Ectodermal cell (in vitro differentiated cells): ENCODE data around the gene CDH6.
A peak's percentile ranks its signal among the peaks of the same experiment; 100 is the strongest.

ENCODE experiments used
- H3K27ac ChIP-seq: 2 replicates; pipeline ENCODE4 v1.7.0; 2013; ENCODE audit warnings: mild to moderate bottlenecking, low read depth, low read length; ENCODE audit not compliant: insufficient read depth, poor library complexity, severe bottlenecking
- H3K27me3 ChIP-seq: 2 replicates; pipeline ENCODE4 v1.7.0; 2013; ENCODE audit warnings: mild to moderate bottlenecking, low read length; ENCODE audit not compliant: insufficient read depth, control insufficient read depth, poor library complexity, severe bottlenecking
- H3K36me3 ChIP-seq: one replicate; pipeline ENCODE4 v1.7.0; 2013; ENCODE audit warnings: low read length; ENCODE audit not compliant: control insufficient read depth, insufficient read depth
- H3K4me1 ChIP-seq: one replicate; pipeline ENCODE4 v1.7.0; 2013; ENCODE audit warnings: low read length; ENCODE audit not compliant: control insufficient read depth, insufficient read depth
- H3K4me3 ChIP-seq: 2 replicates; pipeline ENCODE4 v1.7.0; 2013; ENCODE audit warnings: low read depth, low read length, control low read depth; ENCODE audit not compliant: insufficient read depth
- H3K9me3 ChIP-seq: 2 replicates; pipeline ENCODE4 v1.7.0; 2013; ENCODE audit warnings: mild to moderate bottlenecking, low read length, moderate library complexity; ENCODE audit not compliant: control insufficient read depth
- WGBS, 2 experiments: methylation state at CpG; one replicate each; pipeline ENCODE4 v1.1.7; 2013; ENCODE audit warnings: missing lambda C conversion rate in 2 of 2; 5-methylcytosine and 5-hydroxymethylcytosine counted together

The CDH6 gene

GRCh38 chr5:31172881-31173280, 20.6 kb upstream of the CDH6 start:
- H3K9me3 ChIP-seq: no peaks in the 10 kb centered on the region

GRCh38 chr5:31173614-31174013, 19.9 kb upstream of the CDH6 start:
- Histone ChIP-seq H3K4me1 (no peaks in the 10 kb centered on the region), H3K36me3 (no peaks in the 10 kb centered on the region), H3K4me3 (no peak overlapping the region), H3K9me3 (no peaks in the 10 kb centered on the region), H3K27ac (no peak overlapping the region), H3K27me3 (no peaks in the 10 kb centered on the region)
- 86 to 94% methylated on average over 3 of the region's 3 CpGs for WGBS, 2 experiments

More at GRCh38 chr5:31172881-31173280, 20.6 kb upstream of the CDH6 start:
- no peaks in the 10 kb centered on the region for H3K36me3 ChIP-seq
- H3K4me3 ChIP-seq: no peak overlapping the region
- H3K27me3 ChIP-seq: no peaks in the 10 kb centered on the region
- H3K4me1 ChIP-seq: no peaks in the 10 kb centered on the region
- no peak overlapping the region for H3K27ac ChIP-seq

GRCh38 chr5:31181376-31181987, 12.0 kb upstream of the CDH6 start:
- H3K27me3 ChIP-seq: no peaks in the 10 kb centered on the region
- WGBS, 2 experiments: 94 to 95% methylated on average over 8 of the region's 8 CpGs
- no peak overlapping the region for H3K4me3 ChIP-seq

GRCh38 chr5:31182136-31182535, 11.3 kb upstream of the CDH6 start:
- Histone ChIP-seq H3K4me1 (no peaks in the 10 kb centered on the region), H3K4me3 (no peak overlapping the region), H3K27me3 (no peaks in the 10 kb centered on the region), H3K27ac (no peak overlapping the region), H3K36me3 (no peaks in the 10 kb centered on the region), H3K9me3 (no peaks in the 10 kb centered on the region)
- WGBS, 2 experiments: 95% methylated on average over 6 of the region's 6 CpGs

More at GRCh38 chr5:31181376-31181987, 12.0 kb upstream of the CDH6 start:
- Histone ChIP-seq H3K4me1 (no peaks in the 10 kb centered on the region), H3K36me3 (no peaks in the 10 kb centered on the region), H3K27ac (no peak overlapping the region), H3K9me3 (no peaks in the 10 kb centered on the region)

GRCh38 chr5:31185951-31186350, 7.5 kb upstream of the CDH6 start:
- Histone ChIP-seq H3K27me3 (no peaks in the 10 kb centered on the region), H3K9me3 (no peaks in the 10 kb centered on the region), H3K36me3 (no peaks in the 10 kb centered on the region), H3K4me1 (no peaks in the 10 kb centered on the region), H3K27ac (no peak overlapping the region), H3K4me3 (no peak overlapping the region)
- WGBS, 2 experiments: 96% methylated on average over 7 of the region's 7 CpGs

- no peaks in the 10 kb centered on the region for H3K36me3 ChIP-seq
- H3K27me3 ChIP-seq: no peaks in the 10 kb centered on the region
- H3K27ac ChIP-seq: no peak overlapping the region
- H3K4me3 ChIP-seq: no peak overlapping the region
- peaks cover under 1% of the 10 kb centered on the region for H3K4me1 ChIP-seq
- WGBS, 2 experiments: 40 to 42% methylated on average over 4 to 5 of the region's 5 CpGs
- no peaks in the 10 kb centered on the region for H3K9me3 ChIP-seq
Observed at GRCh38 chr5:31186672-31187267, 6.7 kb upstream of the CDH6 start.

GRCh38 chr5:31187591-31187990, 5.9 kb upstream of the CDH6 start:
- Histone ChIP-seq H3K36me3 (no peaks in the 10 kb centered on the region), H3K27me3 (peaks cover 4% of the 10 kb centered on the region), H3K4me1 (peaks cover 8% of the 10 kb centered on the region), H3K27ac (no peak overlapping the region), H3K9me3 (no peaks in the 10 kb centered on the region), H3K4me3 (no peak overlapping the region)
- WGBS, 2 experiments: 70 to 83% methylated on average over 4 to 7 of the region's 7 CpGs

- 52 to 63% methylated on average over 1 of the region's 1 CpG for WGBS, 2 experiments
- H3K9me3 ChIP-seq: no peaks in the 10 kb centered on the region
- peaks cover 31% of the 10 kb centered on the region for H3K27me3 ChIP-seq
Observed at GRCh38 chr5:31192442-31192841, 1.0 kb upstream of the CDH6 start.

GRCh38 chr5:31193116-31193515, 370 bp upstream of the CDH6 start:
- peak overlapping the region; percentile 56 for H3K27ac ChIP-seq
- H3K4me3 ChIP-seq: peak overlapping the region; percentile 73
- H3K27me3 ChIP-seq: peaks cover 31% of the 10 kb centered on the region
- no peaks in the 10 kb centered on the region for H3K9me3 ChIP-seq
- peaks cover 15% of the 10 kb centered on the region for H3K4me1 ChIP-seq
- WGBS, 2 experiments: 21 to 22% methylated on average over 9 to 10 of the region's 10 CpGs
- no peaks in the 10 kb centered on the region for H3K36me3 ChIP-seq

More at GRCh38 chr5:31192442-31192841, 1.0 kb upstream of the CDH6 start:
- Histone ChIP-seq H3K4me3 (peak overlapping the region; percentile 73), H3K36me3 (no peaks in the 10 kb centered on the region), H3K27ac (no peak overlapping the region), H3K4me1 (peaks cover 15% of the 10 kb centered on the region)

- Histone ChIP-seq H3K9me3 (no peaks in the 10 kb centered on the region), H3K4me3 (peak overlapping the region; percentile 73), H3K36me3 (no peaks in the 10 kb centered on the region), H3K27ac (no peak overlapping the region), H3K27me3 (peaks cover 31% of the 10 kb centered on the region), H3K4me1 (peaks cover 15% of the 10 kb centered on the region)
- WGBS, 2 experiments: 6% methylated on average over 15 of the region's 15 CpGs
Observed at GRCh38 chr5:31194468-31194813, 955 bp downstream of the CDH6 start.
